ENCODE data around the gene ENAM.
A peak's percentile ranks its signal among the peaks of the same experiment; 100 is the strongest.

ENAM gene

GRCh38 chr4:70614184-70614555 is 14.4 kb upstream of the ENAM start:
- Histone ChIP-seq H3K27ac (ENCODE audit: low read depth, low read length, poor library complexity, severe bottlenecking) (peak overlapping the region; percentile 6), H3K4me3 (ENCODE audit: low read depth, low read length, poor library complexity, severe bottlenecking) (no peak overlapping the region), H4K20me1 (ENCODE audit: insufficient read depth, low read length) (no peaks in the 10 kb centered on the region), H3K9me2 (ENCODE audit: low read depth, low read length) (no peaks in the 10 kb centered on the region), H3K4me2 (ENCODE audit: low read length) (no peak overlapping the region), H3K9ac (ENCODE audit: low read length) (no peak overlapping the region), H3F3A (ENCODE audit: insufficient read depth, low read length) (no peaks in the 10 kb centered on the region), H2AFZ (ENCODE audit: low read length) (no peak overlapping the region), H3K9me3 (ENCODE audit: low read length) (no peaks in the 10 kb centered on the region), H3K27me3 (ENCODE audit: insufficient read depth, low read length) (no peaks in the 10 kb centered on the region), H3K4me1 (ENCODE audit: insufficient read depth, low read length, severe bottlenecking) (peaks cover 22% of the 10 kb centered on the region), H3K79me2 (ENCODE audit: insufficient read depth, low read length) (no peaks in the 10 kb centered on the region), H3K36me3 (ENCODE audit: insufficient read depth, low read length) (no peaks in the 10 kb centered on the region)
- TF ChIP-seq EZH2 (IDR thresholded peaks at IDR 0.05; ENCODE audit: borderline replicate concordance, low read length) = no peak
- TF ChIP-seq, protein P1, sequence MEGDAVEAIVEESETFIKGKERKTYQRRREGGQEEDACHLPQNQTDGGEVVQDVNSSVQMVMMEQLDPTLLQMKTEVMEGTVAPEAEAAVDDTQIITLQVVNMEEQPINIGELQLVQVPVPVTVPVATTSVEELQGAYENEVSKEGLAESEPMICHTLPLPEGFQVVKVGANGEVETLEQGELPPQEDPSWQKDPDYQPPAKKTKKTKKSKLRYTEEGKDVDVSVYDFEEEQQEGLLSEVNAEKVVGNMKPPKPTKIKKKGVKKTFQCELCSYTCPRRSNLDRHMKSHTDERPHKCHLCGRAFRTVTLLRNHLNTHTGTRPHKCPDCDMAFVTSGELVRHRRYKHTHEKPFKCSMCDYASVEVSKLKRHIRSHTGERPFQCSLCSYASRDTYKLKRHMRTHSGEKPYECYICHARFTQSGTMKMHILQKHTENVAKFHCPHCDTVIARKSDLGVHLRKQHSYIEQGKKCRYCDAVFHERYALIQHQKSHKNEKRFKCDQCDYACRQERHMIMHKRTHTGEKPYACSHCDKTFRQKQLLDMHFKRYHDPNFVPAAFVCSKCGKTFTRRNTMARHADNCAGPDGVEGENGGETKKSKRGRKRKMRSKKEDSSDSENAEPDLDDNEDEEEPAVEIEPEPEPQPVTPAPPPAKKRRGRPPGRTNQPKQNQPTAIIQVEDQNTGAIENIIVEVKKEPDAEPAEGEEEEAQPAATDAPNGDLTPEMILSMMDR (IDR thresholded peaks at IDR 0.05; ENCODE audit: low read length) = no peak

DNA sequence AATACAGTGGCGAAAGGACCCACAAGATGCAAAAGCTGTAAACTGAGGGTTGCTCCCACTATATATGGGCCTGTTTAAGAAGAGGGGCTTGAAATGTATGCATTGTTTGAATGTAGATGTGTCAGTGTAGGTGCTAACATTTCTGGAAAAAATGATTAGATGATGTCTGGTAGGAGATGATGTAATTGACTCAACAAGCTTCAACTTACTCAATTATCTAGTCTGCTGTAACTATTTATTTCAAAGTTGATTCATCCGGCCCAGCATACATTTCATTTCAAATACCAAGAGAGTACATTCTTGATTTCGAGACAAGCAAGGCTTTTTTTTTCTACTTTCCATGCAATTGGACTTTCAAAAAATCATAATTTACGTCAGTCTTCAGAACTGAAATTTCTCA is 9.3 kb upstream of the ENAM start:
- no peak for TF ChIP-seq EZH2 (IDR thresholded peaks at IDR 0.05; ENCODE audit: borderline replicate concordance, low read length)
- TF ChIP-seq, protein P1 (IDR thresholded peaks at IDR 0.05; ENCODE audit: low read length) = no peak
- H3K4me2 ChIP-seq (ENCODE audit: low read length) = no peak overlapping the region
- H3K27ac ChIP-seq (ENCODE audit: low read depth, low read length, poor library complexity, severe bottlenecking) = no peak overlapping the region
- H3K79me2 ChIP-seq (ENCODE audit: insufficient read depth, low read length) = no peaks in the 10 kb centered on the region
- no peaks in the 10 kb centered on the region for H3K9me3 ChIP-seq (ENCODE audit: low read length)
- H3K27me3 ChIP-seq (ENCODE audit: insufficient read depth, low read length) = no peaks in the 10 kb centered on the region
- no peaks in the 10 kb centered on the region for H3F3A ChIP-seq (ENCODE audit: insufficient read depth, low read length)
- no peak overlapping the region for H3K9ac ChIP-seq (ENCODE audit: low read length)
- no peaks in the 10 kb centered on the region for H3K9me2 ChIP-seq (ENCODE audit: low read depth, low read length)
- peaks cover 5% of the 10 kb centered on the region for H3K4me1 ChIP-seq (ENCODE audit: insufficient read depth, low read length, severe bottlenecking)
- no peaks in the 10 kb centered on the region for H4K20me1 ChIP-seq (ENCODE audit: insufficient read depth, low read length)
- no peak overlapping the region for H3K4me3 ChIP-seq (ENCODE audit: low read depth, low read length, poor library complexity, severe bottlenecking)
- H3K36me3 ChIP-seq (ENCODE audit: insufficient read depth, low read length) = no peaks in the 10 kb centered on the region
- H2AFZ ChIP-seq (ENCODE audit: low read length) = no peak overlapping the region

- Histone ChIP-seq H3K9me2 (ENCODE audit: low read depth, low read length) (no peaks in the 10 kb centered on the region), H3K27me3 (ENCODE audit: insufficient read depth, low read length) (no peaks in the 10 kb centered on the region), H3K9me3 (ENCODE audit: low read length) (no peaks in the 10 kb centered on the region), H3K79me2 (ENCODE audit: insufficient read depth, low read length) (no peaks in the 10 kb centered on the region), H3K27ac (ENCODE audit: low read depth, low read length, poor library complexity, severe bottlenecking) (no peak overlapping the region), H4K20me1 (ENCODE audit: insufficient read depth, low read length) (no peaks in the 10 kb centered on the region), H3F3A (ENCODE audit: insufficient read depth, low read length) (no peaks in the 10 kb centered on the region), H3K4me3 (ENCODE audit: low read depth, low read length, poor library complexity, severe bottlenecking) (no peak overlapping the region), H3K36me3 (ENCODE audit: insufficient read depth, low read length) (no peaks in the 10 kb centered on the region), H3K9ac (ENCODE audit: low read length) (no peak overlapping the region), H3K4me2 (ENCODE audit: low read length) (no peak overlapping the region), H2AFZ (ENCODE audit: low read length) (no peak overlapping the region), H3K4me1 (ENCODE audit: insufficient read depth, low read length, severe bottlenecking) (no peaks in the 10 kb centered on the region)
- TF ChIP-seq, protein P1 (IDR thresholded peaks at IDR 0.05; ENCODE audit: low read length) = no peak
- TF ChIP-seq EZH2 (IDR thresholded peaks at IDR 0.05; ENCODE audit: borderline replicate concordance, low read length) = no peak
Observed at GRCh38 chr4:70619778-70620177, 8.8 kb upstream of the ENAM start.

Measured in OCI-LY1 (cell line).